Measurements from ENCODE around the gene NISCH.

NISCH gene

DNA sequence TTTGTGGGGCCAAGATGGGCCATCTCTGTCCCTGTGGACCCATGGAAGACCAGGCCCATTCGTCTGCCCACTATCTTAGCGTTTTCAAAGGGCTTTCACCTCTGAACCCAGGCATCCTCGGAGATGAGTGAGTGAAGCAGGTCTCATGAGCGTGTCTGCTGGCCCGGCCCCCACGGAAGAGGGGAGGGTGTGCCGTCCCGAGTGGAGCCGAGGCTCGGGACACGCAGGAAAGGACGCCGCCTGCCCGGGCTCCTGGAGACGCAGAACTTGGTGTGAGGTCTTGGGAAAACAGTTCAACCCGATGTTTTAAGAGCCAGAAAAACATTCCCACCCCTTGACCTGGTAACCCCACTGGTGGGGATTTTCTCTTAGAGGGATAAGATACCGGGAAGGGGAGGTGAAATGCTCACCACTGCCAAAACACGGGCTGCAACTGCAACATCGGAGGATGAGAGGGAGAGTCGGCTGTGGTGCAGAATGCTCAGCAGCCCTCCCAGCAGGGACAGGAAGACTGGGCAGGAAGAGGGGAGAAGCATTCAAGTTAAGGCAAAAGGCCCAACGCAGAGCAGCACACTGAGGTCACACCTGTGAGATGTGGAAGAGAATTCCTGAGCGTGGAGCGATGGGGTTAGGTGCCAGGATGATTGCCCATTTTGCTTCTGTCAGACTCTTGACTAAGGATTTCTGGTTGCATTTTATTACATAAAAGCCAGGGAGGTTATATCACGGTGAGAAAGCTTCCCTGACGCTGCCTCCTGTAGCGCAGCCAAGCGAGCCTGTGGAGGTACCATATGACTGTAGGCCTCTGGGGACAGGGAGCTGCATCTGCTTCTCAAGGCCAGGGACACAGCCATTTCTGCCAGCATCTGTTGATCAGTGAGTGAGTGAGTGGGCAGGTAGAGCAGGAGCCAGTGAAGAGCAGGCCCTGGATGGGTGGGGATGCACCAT lies 25.6 kb downstream of the NISCH start:
- DNase-seq, result no peak
- H3K4me3 ChIP-seq (ENCODE audit: low read length), result no peak overlapping the region
- H3F3A ChIP-seq (ENCODE audit: insufficient read depth, low read length), result no peaks in the 10 kb centered on the region
- no peak overlapping the region for H2AFZ ChIP-seq (ENCODE audit: low read length)
- no peaks in the 10 kb centered on the region for H4K20me1 ChIP-seq (ENCODE audit: insufficient read depth, low read length)
- H3K79me2 ChIP-seq (ENCODE audit: low read length), result no peaks in the 10 kb centered on the region
- TF ChIP-seq, protein P1, sequence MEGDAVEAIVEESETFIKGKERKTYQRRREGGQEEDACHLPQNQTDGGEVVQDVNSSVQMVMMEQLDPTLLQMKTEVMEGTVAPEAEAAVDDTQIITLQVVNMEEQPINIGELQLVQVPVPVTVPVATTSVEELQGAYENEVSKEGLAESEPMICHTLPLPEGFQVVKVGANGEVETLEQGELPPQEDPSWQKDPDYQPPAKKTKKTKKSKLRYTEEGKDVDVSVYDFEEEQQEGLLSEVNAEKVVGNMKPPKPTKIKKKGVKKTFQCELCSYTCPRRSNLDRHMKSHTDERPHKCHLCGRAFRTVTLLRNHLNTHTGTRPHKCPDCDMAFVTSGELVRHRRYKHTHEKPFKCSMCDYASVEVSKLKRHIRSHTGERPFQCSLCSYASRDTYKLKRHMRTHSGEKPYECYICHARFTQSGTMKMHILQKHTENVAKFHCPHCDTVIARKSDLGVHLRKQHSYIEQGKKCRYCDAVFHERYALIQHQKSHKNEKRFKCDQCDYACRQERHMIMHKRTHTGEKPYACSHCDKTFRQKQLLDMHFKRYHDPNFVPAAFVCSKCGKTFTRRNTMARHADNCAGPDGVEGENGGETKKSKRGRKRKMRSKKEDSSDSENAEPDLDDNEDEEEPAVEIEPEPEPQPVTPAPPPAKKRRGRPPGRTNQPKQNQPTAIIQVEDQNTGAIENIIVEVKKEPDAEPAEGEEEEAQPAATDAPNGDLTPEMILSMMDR (IDR thresholded peaks at IDR 0.05; ENCODE audit: low read length), result no peak
- no peak for TF ChIP-seq EZH2phosphoT487 (IDR thresholded peaks at IDR 0.05; ENCODE audit: low read length)
- TF ChIP-seq EZH2 (optimal IDR thresholded peaks at IDR 0.05; ENCODE audit: low read depth, low read length), result no peak
- no peaks in the 10 kb centered on the region for H3K36me3 ChIP-seq (replicated peaks; ENCODE audit: insufficient read depth, low read length)
- no peaks in the 10 kb centered on the region for H3K27me3 ChIP-seq (replicated peaks; ENCODE audit: insufficient read depth, low read length)
- no peaks in the 10 kb centered on the region for H3K9me3 ChIP-seq (replicated peaks; ENCODE audit: insufficient read depth, low read length)
- H3K4me2 ChIP-seq (ENCODE audit: low read depth, low read length), result no peak overlapping the region
- no peak overlapping the region for H3K9ac ChIP-seq (ENCODE audit: low read length)
- no peaks in the 10 kb centered on the region for H3K4me1 ChIP-seq (ENCODE audit: low read length)
- no peaks in the 10 kb centered on the region for H3K9me2 ChIP-seq (replicated peaks; ENCODE audit: insufficient read depth, low read length)
- no peak overlapping the region for H3K27ac ChIP-seq (ENCODE audit: low read length)

DNA sequence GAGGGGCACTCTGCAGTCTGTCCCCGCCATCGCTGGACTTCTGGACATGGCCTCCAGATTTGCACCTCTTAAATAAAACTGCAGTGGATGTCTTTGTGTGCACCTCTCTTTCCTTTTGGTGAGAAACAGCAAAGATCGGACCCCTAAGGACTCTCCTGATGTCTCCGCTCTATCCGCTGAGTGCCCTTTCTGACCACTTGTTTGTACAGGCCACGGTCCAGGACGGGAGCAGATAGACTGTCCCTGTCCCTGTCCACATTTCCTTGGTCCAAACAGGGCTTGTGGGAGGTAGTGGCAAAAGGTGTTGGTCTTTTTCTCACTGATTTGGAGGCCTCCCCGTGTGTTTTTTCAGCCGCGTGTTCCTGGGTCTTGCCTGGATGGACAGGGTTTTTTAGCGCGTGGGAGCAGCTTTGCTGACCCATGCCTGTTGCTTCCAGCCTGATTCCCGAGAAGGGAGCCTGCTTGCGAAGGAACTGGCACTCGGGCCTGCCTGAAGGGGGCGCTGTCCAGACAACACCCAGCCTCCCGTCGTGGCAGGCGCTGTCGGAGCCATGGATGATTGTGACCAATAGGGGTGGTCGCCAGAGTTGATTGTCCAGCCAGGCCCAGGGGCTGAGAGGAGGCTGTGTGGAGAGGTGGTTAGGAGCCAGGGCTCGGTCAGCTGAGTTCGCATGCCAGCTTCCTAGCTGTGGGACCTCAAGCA lies 26.6 kb downstream of the NISCH start:
- no peak overlapping the region for H3K9ac ChIP-seq (ENCODE audit: low read length)
- no peak overlapping the region for H3K4me2 ChIP-seq (ENCODE audit: low read depth, low read length)
- no peak overlapping the region for H2AFZ ChIP-seq (ENCODE audit: low read length)
- H3K27ac ChIP-seq (ENCODE audit: low read length), result no peak overlapping the region
- H3K4me3 ChIP-seq (ENCODE audit: low read length), result no peak overlapping the region
- no peaks in the 10 kb centered on the region for H3K9me2 ChIP-seq (replicated peaks; ENCODE audit: insufficient read depth, low read length)
- H3K79me2 ChIP-seq (ENCODE audit: low read length), result no peaks in the 10 kb centered on the region
- H3K9me3 ChIP-seq (replicated peaks; ENCODE audit: insufficient read depth, low read length), result no peaks in the 10 kb centered on the region
- H4K20me1 ChIP-seq (ENCODE audit: insufficient read depth, low read length), result no peaks in the 10 kb centered on the region
- TF ChIP-seq, protein P1 (IDR thresholded peaks at IDR 0.05; ENCODE audit: low read length), result peak; percentile 32
- no peak for TF ChIP-seq EZH2phosphoT487 (IDR thresholded peaks at IDR 0.05; ENCODE audit: low read length)
- TF ChIP-seq EZH2 (optimal IDR thresholded peaks at IDR 0.05; ENCODE audit: low read depth, low read length), result no peak
- H3F3A ChIP-seq (ENCODE audit: insufficient read depth, low read length), result no peaks in the 10 kb centered on the region
- no peaks in the 10 kb centered on the region for H3K4me1 ChIP-seq (ENCODE audit: low read length)
- DNase-seq, result no peak
- H3K36me3 ChIP-seq (replicated peaks; ENCODE audit: insufficient read depth, low read length), result no peaks in the 10 kb centered on the region
- H3K27me3 ChIP-seq (replicated peaks; ENCODE audit: insufficient read depth, low read length), result no peaks in the 10 kb centered on the region

DNA sequence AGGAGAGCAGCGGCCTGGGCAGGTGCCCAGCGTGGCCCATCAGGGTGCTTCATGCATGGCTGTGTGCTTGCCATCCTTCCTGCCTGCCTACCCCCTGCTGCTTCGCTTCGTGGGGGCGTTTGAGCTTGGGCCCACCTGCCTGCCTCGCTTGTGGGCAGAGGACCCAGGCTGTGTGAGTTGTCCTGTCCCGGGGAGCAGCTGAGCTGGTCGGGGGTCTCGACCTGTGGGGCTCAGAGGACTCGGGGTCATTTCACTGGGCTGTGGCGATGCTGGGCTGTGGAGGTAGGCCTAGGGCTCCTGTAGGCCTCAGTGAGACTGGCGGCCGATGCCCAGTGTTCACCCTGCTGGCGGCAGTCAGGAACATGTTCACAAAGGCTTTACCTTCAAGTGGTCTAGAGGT lies 27.7 kb downstream of the NISCH start:
- DNase-seq, result no peak
- no peaks in the 10 kb centered on the region for H3K9me2 ChIP-seq (replicated peaks; ENCODE audit: insufficient read depth, low read length)
- H3K27me3 ChIP-seq (replicated peaks; ENCODE audit: insufficient read depth, low read length), result no peaks in the 10 kb centered on the region
- no peak overlapping the region for H3K4me3 ChIP-seq (ENCODE audit: low read length)
- H3K27ac ChIP-seq (ENCODE audit: low read length), result no peak overlapping the region
- TF ChIP-seq EZH2 (optimal IDR thresholded peaks at IDR 0.05; ENCODE audit: low read depth, low read length) (no peak), EZH2phosphoT487 (IDR thresholded peaks at IDR 0.05; ENCODE audit: low read length) (no peak)
- TF ChIP-seq, protein P1 (IDR thresholded peaks at IDR 0.05; ENCODE audit: low read length), result no peak
- H3K9ac ChIP-seq (ENCODE audit: low read length), result no peak overlapping the region
- H3F3A ChIP-seq (ENCODE audit: insufficient read depth, low read length), result no peaks in the 10 kb centered on the region
- H3K4me1 ChIP-seq (ENCODE audit: low read length), result no peaks in the 10 kb centered on the region
- no peaks in the 10 kb centered on the region for H4K20me1 ChIP-seq (ENCODE audit: insufficient read depth, low read length)
- H3K79me2 ChIP-seq (ENCODE audit: low read length), result no peaks in the 10 kb centered on the region
- no peak overlapping the region for H3K4me2 ChIP-seq (ENCODE audit: low read depth, low read length)
- no peak overlapping the region for H2AFZ ChIP-seq (ENCODE audit: low read length)
- no peaks in the 10 kb centered on the region for H3K36me3 ChIP-seq (replicated peaks; ENCODE audit: insufficient read depth, low read length)
- H3K9me3 ChIP-seq (replicated peaks; ENCODE audit: insufficient read depth, low read length), result no peaks in the 10 kb centered on the region

Measured in MM.1S (cell line).